GM19351 (cell line): ENCODE data around the gene DENND1A.

Source experiments
- ATAC-seq: cut with Tn5 transposase; IDR thresholded peaks from one replicate; pipeline ENCODE4 v1.9.1; 2021; ENCODE audit warnings: mild to moderate bottlenecking, moderate library complexity; ENCODE audit not compliant: unreplicated experiment

The DENND1A gene

DNA sequence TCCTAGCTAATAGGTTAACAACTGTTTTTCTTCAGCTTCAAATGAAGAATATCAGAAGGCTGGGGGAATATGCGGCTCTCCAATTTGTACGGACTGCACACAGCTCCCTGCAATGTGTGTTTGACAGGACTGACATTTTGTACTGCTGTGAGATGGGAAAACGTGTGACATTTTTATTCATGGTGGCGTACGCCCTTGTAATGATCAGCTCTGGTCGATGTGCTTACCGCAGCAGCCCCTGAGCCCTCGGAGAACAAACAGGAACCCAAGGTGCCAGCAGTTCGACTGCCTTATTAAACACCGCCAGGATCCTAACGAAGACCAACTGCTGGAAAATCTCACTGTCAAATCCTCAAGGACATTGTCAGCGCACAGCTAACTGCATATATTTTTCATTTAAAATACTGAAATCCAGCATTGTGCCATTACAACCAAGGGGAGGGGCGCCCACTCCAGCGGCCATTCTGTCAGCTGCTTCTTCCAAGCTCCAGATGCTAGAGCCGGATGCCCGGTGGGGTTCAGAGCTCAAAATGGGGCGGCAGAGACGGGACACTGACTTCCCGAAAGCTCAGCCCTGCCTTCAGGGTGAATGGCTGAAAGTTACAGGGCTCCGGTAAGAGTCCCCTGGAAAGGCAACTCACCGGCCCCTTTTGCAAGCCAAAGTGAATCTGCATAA, 507.2 kb downstream of the DENND1A start:
- no peak for ATAC-seq

DNA sequence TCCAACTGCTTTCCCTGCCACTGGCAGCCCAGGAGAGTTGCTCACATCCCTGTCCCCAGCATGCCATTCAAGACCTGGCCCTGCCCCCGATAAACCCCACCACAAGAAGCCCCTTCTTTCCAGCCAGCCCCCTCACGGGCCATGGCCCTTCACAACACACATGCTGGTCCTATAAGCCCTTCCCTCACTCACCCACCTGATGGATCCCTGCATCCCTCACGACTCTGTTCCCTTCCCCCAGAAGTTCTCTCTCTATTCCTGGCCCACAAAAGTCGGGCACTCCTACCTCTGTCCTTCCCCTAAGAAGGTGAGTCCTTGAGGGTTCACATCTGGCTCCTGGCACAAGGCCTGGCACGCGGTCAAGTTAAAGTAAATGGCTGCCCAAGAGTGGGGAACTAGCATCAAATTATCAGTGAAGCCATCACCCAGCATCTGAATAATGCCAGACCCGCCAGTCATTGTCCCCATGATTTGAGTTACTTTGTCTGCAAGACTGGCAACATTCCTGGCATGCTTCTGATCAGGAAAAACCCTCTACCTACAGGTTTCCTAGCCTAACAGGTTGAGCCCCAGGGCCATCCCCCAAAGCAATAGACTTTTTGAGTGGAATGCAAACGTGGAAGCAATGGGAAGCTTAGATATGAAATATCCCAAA, 508.0 kb downstream of the DENND1A start:
- ATAC-seq, result no peak

DNA sequence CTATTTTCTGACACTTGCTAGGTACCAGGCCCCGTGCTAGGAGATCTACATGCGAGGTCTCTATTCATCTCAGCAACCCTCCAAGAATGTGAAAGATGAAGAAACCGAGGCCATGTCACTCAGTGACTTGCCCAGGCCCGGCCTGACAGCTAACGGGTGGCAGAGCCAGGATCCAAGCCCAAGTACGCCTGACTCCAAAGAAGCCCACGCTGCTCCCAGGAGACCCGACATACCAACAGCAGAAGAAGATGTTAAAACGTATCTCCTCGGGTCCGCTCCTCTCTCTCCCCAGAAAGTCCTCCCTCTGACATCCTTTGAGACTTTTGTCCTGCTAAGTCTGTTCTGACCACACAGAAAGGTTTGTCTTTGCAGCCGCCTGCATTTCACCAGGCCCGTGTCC, 508.7 kb downstream of the DENND1A start:
- ATAC-seq, result no peak

DNA sequence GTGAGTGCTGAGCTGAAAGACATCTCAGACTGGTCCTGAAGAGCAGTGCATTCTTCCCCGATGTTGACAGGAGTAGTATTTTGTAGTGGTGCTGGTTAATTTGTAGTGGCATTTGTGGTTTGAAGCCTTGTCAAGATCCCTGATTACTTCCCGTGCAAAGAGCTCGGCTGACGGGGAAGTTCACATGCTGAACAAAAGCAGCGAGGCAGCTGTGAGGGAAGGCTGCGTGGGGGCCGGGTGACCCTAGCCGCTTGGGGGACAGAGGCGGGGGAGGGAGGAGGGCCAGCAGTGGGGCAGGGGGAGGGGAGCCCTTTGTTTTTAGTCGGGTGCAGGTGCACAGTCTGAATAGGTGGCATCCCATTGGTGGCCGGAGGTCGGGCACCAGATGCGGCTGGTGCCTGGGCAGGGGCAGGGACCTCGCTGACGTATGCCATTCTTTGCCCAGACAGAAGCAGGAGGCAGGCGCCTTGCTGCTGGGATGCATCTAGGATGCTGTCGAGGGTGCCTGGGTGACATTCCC, 509.3 kb downstream of the DENND1A start:
- ATAC-seq, result no peak

DNA sequence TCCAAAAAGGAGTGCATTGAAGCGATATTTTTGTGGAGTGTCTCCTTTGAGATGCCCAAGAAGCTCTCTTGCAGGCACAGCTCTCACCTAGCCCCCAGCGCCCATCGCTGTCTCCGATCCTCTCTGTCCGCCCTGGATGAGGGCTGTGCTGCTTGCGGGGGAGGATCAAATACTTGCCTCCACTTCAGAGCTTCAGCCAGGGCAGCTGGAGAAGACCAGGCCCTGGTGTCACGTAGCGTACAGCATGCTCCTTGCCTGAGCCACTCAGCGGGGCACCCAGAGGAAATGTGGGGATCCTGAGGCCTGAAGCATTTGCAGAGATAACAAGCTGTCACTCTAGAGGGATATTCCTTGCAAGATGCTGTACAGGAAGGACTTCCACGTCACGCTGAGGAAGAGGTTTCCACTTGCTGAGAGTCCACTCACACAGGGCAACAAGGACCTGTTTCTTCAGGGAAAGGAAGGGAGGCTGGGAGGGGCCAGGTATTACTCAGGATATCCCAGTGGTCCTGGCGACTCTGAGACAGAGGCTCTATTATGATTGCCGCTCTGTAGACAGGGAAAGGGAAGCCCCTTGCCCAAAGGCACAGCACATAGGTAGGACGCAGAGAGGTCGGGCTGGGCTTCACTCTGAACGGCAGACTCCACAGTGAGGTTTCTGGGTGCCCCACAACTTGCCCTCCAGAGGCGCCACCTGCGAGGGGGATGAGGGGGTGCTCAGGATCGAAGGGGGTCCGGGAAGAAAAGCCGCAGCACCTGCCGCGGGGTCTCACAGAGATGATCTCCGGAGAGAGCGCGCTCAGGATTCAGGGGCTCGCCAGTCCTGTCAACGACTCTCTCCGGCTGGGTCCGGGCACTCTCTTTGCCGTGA, 510.0 kb downstream of the DENND1A start:
- ATAC-seq, result no peak

DNA sequence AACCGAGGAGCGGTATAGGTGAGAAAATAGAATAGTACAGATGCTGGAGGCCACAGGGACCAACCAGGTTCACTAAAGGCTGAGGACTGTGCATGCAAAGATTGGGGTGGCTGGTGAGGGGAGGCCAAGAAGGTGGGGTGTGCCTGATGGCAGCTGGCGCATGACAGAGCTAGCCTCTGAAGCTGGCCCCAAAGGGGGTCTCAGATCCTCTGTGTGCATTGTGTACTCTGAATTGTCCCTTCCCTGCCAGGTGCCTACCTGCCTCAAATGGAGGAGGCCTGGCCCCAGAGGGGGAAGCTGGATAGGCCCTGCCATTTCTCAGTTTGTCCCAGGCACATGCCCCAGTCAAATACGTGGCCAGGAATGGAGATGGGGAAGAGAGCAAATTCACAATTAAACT, 510.8 kb downstream of the DENND1A start:
- ATAC-seq, result no peak

DNA sequence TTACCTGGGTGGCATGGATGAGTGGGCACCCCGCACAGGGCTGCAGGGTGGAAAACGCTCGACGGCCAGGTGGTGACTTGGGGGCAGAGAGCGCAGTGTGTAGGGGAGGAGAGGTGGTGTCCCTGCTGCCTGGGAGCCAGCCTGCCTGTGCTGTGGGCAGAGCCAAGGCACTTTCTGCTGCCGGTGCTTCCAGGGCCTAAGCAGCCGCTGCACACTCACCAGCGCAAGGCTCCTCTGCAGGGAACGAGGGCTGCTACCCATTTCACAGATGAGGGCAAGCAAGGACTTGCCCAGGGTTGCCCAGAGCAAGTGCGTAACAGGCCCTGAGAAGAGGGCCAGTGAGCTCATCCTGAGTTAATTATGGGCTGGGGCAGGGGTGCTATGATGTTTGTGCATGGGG, 511.4 kb downstream of the DENND1A start:
- ATAC-seq, result no peak

DNA sequence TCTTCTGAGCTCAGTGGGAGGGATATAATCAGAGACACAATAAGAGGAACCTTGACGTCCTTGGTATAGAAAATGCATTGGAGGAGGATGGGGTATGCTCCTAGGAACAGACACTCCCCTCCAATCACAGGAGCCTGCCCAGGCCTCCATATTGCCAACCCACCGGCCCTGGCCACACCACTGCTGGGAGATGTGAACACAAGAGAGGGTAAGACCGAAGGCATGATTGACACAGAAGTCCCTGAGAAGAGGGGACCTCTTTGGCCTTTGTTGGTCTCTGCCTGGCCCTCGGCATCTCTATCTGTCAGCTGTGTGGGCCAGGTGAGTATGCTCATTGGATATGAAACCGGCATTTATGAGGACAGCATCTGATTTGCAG, 511.9 kb downstream of the DENND1A start:
- ATAC-seq, result no peak

DNA sequence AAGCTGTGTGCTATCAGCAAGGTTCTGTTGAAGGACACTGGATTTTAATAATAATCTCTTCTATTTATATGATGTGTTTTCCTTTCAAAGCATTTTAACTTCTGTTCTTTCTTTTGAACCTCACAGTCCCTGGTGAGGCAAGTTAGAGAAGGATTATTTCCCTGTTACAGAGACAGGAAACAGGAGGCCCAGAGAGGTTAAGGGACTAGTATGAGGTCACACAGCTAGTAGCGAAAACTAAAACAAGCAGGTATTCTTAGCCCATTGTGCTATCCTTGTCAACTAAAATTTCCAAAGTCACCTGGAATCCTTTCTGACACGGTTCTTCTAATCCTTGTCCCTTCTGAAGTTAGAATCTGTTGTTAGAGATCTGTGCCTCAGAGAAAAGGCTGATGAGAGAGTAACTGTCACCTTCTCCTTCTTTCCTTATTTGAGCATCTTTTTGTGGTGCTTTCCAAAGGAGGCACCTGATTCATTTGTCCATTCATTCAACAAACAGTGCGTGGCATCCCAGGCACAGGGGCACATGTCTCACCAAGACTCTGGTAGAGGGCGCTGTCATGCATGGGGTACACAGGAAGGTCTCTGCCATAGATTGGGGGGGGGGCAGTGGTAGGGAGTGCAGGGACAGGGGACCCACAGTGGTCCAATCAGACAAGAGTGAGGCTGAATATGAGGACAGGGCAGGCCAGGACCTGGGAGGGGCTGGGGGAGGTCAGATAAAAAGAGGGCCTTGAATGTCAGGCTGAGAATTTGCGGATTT, 512.5 kb downstream of the DENND1A start:
- no peak for ATAC-seq

DNA sequence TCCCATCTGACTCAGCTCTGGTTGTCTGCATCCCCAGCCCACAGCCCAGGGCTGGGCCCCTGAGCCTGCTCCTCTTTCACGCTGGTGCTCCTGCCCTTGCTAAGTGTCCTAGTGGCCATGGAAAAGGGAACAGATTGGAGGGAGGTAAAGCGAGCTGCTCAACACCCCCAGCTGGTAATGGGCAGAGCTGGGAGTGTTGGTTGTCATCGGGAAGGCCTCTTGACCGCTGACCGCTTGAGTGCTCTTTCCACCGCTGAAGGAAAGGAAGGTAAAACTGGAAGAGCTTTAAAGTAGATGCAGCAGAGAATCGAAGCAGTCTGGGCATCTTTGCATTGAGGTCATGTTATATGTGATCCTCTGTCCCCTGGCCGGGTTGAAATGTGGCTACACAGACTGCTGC, 513.8 kb downstream of the DENND1A start:
- ATAC-seq, result no peak

DNA sequence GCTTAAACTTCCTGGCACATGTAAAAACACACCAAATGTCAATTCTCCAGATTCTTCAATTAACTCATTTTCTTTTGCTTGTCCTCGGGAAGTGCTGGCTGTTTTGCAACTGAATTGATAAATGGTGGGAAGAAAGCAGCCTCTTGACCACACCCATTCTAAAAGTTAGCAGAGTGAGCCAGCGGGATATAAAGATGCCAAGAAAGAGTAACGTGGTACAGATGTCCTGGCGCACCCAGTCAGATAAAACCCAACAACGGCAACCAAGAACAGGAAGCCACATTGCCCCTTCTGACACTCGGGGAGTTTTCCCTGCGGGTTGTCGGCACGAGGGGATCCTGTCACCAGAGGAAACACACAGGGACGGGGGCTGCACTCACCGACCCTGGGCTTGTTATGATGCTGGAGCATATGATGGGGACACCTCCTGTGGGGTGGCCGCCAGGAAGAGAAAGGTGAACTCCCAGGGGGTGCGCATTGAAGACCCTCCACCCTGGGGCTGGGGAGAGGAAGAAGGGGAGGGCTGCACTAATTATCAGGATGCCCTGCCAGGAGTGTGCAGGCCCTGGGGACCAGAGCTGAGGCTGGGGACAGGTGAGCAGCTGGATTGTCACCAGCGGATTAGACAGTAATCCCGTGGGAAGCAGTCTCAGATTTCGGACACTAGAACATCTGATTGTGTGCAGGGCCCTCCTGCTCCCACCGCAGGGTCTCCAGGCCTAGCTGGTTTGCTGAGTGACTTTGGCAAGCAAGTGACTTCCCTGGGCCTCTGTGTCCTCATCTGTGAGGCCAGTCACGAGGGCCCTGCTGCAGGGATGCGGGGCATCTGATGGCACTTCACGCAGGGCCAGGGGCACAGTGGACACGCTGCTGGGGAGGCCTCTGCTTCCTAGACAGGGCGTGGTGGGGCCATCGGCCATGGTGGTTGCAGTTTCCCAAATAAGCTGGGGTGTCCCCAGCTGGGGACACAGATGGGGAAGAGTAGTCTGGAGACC, 514.7 kb downstream of the DENND1A start:
- no peak for ATAC-seq

DNA sequence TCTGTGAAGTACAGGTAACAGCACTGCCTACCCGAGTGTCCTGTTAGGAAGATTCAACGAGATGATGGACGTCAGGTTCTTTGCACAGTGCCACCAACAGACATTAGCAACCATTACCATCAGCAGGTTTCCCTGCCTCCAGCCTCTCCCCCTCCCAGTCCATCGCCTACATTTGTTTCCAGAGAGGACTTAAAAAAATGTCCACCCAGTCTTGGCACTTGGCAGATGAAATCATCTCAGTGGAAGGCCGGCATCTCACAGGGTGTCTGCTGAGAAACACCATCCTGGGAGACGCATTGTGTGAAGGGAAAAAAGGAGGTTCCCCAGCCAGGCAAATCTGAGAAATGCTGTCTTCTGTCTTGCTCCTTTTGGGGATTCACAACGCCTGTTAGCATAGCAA, 515.7 kb downstream of the DENND1A start:
- no peak for ATAC-seq

DNA sequence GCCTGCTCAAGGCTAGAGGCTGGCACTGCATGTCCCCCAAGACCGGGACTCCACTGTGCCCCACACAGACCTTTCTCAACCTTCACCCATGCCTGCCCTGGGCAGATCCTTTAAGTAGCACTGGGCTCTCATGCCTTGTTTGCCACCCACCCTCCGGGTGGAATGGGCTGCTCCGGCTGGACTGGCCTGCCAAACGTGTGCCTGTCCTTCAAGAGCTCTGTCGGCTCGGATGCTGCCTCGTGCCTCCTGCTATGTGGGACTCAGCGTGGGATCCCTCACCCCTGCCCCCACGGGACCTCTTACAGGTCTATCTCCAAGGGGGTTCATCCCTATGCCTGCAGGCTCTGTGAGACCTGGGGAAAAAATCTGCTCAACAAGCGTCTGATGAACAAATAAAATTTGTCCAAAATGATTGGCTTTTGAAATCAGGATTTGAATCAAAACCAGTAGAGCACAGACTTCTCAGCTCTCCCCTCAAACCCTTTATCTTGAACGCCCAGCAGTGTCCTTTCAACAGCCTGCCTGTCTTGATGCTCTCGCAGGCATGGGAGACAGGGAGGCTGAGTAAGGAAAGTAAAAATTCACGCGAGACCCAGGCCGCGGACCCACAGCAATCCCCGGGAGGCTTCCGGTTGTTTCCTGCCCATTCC, 517.6 kb downstream of the DENND1A start:
- ATAC-seq, result no peak

DNA sequence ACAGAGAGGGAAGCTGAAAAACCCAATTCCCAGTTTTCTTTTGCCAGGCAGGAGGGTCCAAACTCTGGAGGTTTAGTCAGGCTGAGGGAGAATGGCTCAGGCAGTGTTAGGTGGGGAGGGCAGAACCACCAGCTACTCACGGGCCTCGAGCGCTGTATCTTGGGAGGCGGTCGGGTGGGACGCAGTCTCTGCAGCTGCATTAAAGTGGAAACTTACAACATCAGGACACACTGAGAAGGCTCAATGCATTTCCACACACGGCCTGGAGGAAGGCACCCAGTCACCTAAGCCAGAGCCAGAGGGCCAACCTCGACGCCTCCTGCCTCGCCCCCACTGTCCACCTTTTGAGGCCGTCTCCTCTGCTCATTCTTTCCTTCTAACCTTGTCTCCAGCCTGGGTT, 518.3 kb downstream of the DENND1A start:
- ATAC-seq, result no peak

DNA sequence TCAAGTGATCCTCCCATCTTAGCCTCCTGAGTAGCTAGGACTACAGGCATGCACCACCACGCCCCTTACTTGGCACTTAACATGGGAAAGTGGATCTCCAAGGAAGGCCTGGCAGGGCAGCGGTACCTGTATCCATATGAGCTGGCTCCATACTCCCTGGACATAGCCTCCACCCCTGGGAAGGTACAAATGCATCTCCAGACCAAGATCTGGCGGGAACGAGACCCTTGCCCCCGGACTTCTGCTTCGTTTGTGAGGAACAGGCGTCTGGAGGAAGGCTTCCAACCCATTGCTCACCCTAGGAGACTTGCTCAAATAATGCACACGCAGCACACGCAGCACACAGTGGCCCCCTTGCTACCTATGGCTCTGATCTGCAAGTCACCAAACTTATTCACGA, 518.7 kb downstream of the DENND1A start:
- ATAC-seq, result no peak

DNA sequence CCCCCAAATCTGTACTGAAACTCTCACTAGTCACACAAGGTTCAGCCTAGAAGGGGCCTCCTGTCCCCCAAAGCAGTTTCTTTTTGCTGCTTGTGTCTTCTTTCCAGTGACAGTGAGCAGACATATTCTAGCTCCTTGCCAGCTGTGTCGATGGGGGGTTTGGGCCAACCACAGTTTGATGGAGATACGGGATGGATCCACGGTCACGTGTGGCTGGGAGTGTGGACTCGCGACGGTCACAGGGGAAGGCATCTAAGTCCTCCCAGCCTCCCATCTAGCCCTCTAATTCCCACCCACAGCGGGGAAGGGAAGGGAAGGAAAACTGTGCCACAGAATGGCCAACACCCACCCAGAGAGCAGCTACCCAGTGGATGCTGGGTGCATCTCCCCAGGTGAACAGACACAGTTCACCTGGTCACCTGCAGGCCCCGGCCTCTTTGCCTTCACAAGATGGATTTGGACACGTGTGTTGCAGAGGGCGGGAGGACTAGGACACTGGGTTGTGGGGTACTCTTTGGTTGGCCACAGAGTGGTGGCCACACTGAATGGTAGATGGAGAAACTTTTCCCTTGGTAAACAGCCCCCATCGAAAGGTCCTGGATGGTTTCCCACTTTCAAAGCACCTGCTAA, 519.5 kb downstream of the DENND1A start:
- no peak for ATAC-seq

DNA sequence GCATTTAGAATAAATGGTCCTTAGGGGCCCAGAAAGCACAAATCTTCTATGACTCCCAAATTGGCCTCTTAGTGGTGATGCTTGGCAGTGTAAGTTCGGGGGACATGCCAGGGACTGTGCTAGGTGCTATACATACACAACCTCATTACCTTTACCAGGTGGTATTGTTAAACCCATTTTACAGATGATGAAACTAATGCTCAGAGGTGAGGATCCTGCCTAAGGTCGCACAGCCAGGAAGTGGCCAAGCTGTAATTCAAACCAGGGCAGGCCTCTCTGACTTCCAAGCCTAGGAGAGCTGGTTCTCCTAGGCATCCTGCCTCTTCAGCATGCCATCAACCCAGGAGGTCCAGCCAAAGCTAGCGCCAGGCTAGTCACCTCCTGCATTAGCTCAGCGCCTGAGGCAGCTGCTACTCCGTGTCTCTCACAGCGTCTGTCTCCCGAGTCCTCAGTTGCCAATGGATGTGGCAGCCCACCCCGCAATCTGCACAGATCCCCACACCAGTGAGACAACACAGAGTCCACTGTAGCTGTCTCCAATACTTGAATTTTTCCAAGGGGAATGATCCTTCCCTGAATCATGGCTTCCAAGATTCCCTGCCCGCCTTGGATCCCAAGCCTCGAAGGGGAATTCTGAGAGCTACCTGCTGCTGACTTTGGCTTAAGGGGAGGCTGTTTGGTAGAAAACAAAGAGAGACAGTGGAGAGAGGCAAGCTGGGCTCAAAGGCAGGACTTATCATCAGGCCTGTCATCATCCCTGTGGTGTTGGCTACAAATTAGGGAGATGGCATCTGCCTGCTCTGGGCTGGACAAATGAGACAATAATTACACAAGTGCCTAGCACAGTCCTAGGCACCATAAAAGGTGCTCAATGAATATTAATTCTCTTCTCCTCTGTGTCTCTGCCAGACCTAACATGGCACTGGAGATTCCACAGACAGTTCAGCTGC, 521.3 kb downstream of the DENND1A start:
- no peak for ATAC-seq
